Measurements from ENCODE around the gene CLEC18C.
"Not testable (repeated sequence)": the region's sequence is repeated elsewhere in the genome, so short reads cannot be mapped to it uniquely, and the experiment has no call there.

CLEC18C gene

GRCh38 chr16:70223216-70223615 is 49.6 kb downstream of the CLEC18C start:
- not testable (repeated sequence) for H3K36me3 ChIP-seq (ENCODE audit: control insufficient read depth, insufficient read depth, low read length); H3K27me3 ChIP-seq (ENCODE audit: control insufficient read depth, insufficient read depth, low read length); H3K9me3 ChIP-seq (ENCODE audit: control insufficient read depth, insufficient read depth, low read depth, low read length); H3K27ac ChIP-seq (ENCODE audit: low read depth, low read length); H3K4me3 ChIP-seq (ENCODE audit: low read depth, low read length); H3K4me1 ChIP-seq (ENCODE audit: control insufficient read depth, insufficient read depth, low read length); H3K9ac ChIP-seq (ENCODE audit: low read length)

GRCh38 chr16:70223971-70224513 is 50.5 kb downstream of the CLEC18C start:
- H3K9me3 ChIP-seq (ENCODE audit: control insufficient read depth, insufficient read depth, low read depth, low read length); H3K9ac ChIP-seq (ENCODE audit: low read length); H3K36me3 ChIP-seq (ENCODE audit: control insufficient read depth, insufficient read depth, low read length); H3K27ac ChIP-seq (ENCODE audit: low read depth, low read length); H3K4me3 ChIP-seq (ENCODE audit: low read depth, low read length); H3K27me3 ChIP-seq (ENCODE audit: control insufficient read depth, insufficient read depth, low read length); H3K4me1 ChIP-seq (ENCODE audit: control insufficient read depth, insufficient read depth, low read length): not testable (repeated sequence)

- not testable (repeated sequence) for H3K27me3 ChIP-seq (ENCODE audit: control insufficient read depth, insufficient read depth, low read length); H3K4me3 ChIP-seq (ENCODE audit: low read depth, low read length); H3K36me3 ChIP-seq (ENCODE audit: control insufficient read depth, insufficient read depth, low read length); H3K27ac ChIP-seq (ENCODE audit: low read depth, low read length); H3K9ac ChIP-seq (ENCODE audit: low read length); H3K9me3 ChIP-seq (ENCODE audit: control insufficient read depth, insufficient read depth, low read depth, low read length); H3K4me1 ChIP-seq (ENCODE audit: control insufficient read depth, insufficient read depth, low read length)
Measured at GRCh38 chr16:70224645-70225044, 51.1 kb downstream of the CLEC18C start.

- not testable (repeated sequence) for H3K27me3 ChIP-seq (ENCODE audit: control insufficient read depth, insufficient read depth, low read length); H3K9me3 ChIP-seq (ENCODE audit: control insufficient read depth, insufficient read depth, low read depth, low read length); H3K27ac ChIP-seq (ENCODE audit: low read depth, low read length); H3K4me1 ChIP-seq (ENCODE audit: control insufficient read depth, insufficient read depth, low read length); H3K9ac ChIP-seq (ENCODE audit: low read length); H3K36me3 ChIP-seq (ENCODE audit: control insufficient read depth, insufficient read depth, low read length); H3K4me3 ChIP-seq (ENCODE audit: low read depth, low read length)
Measured at GRCh38 chr16:70225430-70225829, 51.8 kb downstream of the CLEC18C start.

GRCh38 chr16:70226024-70226423 is 52.4 kb downstream of the CLEC18C start:
- not testable (repeated sequence) for H3K27me3 ChIP-seq (ENCODE audit: control insufficient read depth, insufficient read depth, low read length); H3K4me1 ChIP-seq (ENCODE audit: control insufficient read depth, insufficient read depth, low read length); H3K9me3 ChIP-seq (ENCODE audit: control insufficient read depth, insufficient read depth, low read depth, low read length); H3K4me3 ChIP-seq (ENCODE audit: low read depth, low read length); H3K9ac ChIP-seq (ENCODE audit: low read length); H3K27ac ChIP-seq (ENCODE audit: low read depth, low read length); H3K36me3 ChIP-seq (ENCODE audit: control insufficient read depth, insufficient read depth, low read length)

- not testable (repeated sequence) for H3K36me3 ChIP-seq (ENCODE audit: control insufficient read depth, insufficient read depth, low read length); H3K9me3 ChIP-seq (ENCODE audit: control insufficient read depth, insufficient read depth, low read depth, low read length); H3K27me3 ChIP-seq (ENCODE audit: control insufficient read depth, insufficient read depth, low read length); H3K9ac ChIP-seq (ENCODE audit: low read length); H3K4me1 ChIP-seq (ENCODE audit: control insufficient read depth, insufficient read depth, low read length); H3K27ac ChIP-seq (ENCODE audit: low read depth, low read length); H3K4me3 ChIP-seq (ENCODE audit: low read depth, low read length)
Measured at GRCh38 chr16:70231831-70232230, 58.2 kb downstream of the CLEC18C start.

Data from HUES6 (cell line).